Left lung (tissue), 10 donors: ENCODE results near the gene SPRR2D. TPM values are rescaled to one million over a fixed set of nuclear protein-coding genes. Genes with fewer than 3 reads are reported as not detected.

Source experiments
- ATAC-seq: fragments of 200-7000 bp; cut with Tn5 transposase; one replicate; pipeline ENCODE4 v1.9.1; 2020; ENCODE audit warnings: moderate library complexity
- DNase-seq, 4 donors: peaks; one replicate each; pipeline ENCODE4 v3.0.0-alpha.2; 2013 to 2020
- H3K27ac ChIP-seq, 2 donors: fragments of 200-600 bp; sonication (generic) in 1 of 2; one replicate each; pipeline versions ENCODE4 v1.5.0 to v1.8.0; 2020 to 2021
- H3K27me3 ChIP-seq, 2 donors: fragments of 200-600 bp; sonication (generic) in 1 of 2; one replicate each; pipeline versions ENCODE4 v1.5.0 to v1.8.0; 2020 to 2021
- H3K36me3 ChIP-seq, 2 donors: fragments of 200-600 bp; sonication (generic) in 1 of 2; one replicate each; pipeline versions ENCODE4 v1.5.0 to v1.8.0; 2020 to 2021
- H3K4me1 ChIP-seq, 2 donors: fragments of 200-600 bp; one replicate each; pipeline ENCODE4 v1.8.0; 2021
- H3K4me3 ChIP-seq, 2 donors: fragments of 200-600 bp; sonication (generic) in 1 of 2; one replicate each; pipeline versions ENCODE4 v1.5.0 to v1.8.0; 2020 to 2021; ENCODE audit warnings: mild to moderate bottlenecking in 1 of 2
- H3K9me3 ChIP-seq, 2 donors: fragments of 200-600 bp; sonication (generic) in 1 of 2; one replicate each; pipeline versions ENCODE4 v1.5.0 to v1.8.0; 2020 to 2021
- intact Hi-C, 2 donors: fragments of 100-400 bp; cut with DNase I; formaldehyde crosslinking; loops; one replicate each; pipeline versions ENCODE4 v1.11.2 to v1.14.2; 2022
- polyA plus RNA-seq, 6 donors: library from polyadenylated mRNA; unstranded; fragments of 120-200 nt; gene quantifications; one replicate each; pipeline ENCODE4 v1.2.1, GENCODE V29; 2013; ENCODE audit not compliant: insufficient read length in 6 of 6
- total RNA-seq, 2 donors: library from RNA; stranded (reverse); fragmentation: NEBNext Ultra II Directional; extraction: Animal tissue kit (Norgen Biotek cat#: 25700); gene quantifications; one replicate each; pipeline ENCODE4 v1.2.1, GENCODE V29; 2021
- TF ChIP-seq, protein P1 (sequence below), 2 donors: fragments of 200-600 bp; sonication (generic) in 1 of 2; IDR thresholded peaks; one replicate each; pipeline versions ENCODE4 v1.5.0 to v1.8.0; 2021; ENCODE audit warnings: antibody characterized with exemption in 2 of 2
- donor health status: DM: no; HTN: yes; CAD: no.
- donor health status: DM: no; HTN: no; CAD: no.

The SPRR2D gene
- total and polyA plus RNA-seq, 8 donors = not detected

DNA sequence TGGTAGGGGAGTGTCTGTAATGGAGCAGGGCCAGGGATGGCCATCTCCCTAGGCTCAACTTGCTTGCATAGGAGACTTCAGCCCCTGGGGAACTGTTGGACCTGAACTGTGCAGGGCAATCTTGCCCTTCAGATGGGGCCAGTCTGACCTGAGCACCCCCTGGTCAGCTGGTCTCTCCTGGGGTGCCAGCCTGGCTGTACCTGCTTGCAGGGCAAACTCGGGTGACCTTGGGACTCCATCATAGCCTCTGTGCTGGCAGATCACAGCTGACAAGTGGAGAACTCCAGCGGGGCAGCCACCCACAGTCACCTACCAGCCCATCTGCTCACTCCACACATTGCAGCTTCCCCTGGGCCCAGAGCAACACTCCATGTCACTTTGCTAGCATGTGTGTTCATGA, 8.3 kb upstream of the SPRR2D start:
- no peak for ATAC-seq
- no peak overlapping the region for H3K4me3 ChIP-seq
- H3K27me3 ChIP-seq = peaks cover 0 to 7% of the 10 kb centered on the region in 2 donors
- intact Hi-C loops = no loop called here
- TF ChIP-seq, protein P1, sequence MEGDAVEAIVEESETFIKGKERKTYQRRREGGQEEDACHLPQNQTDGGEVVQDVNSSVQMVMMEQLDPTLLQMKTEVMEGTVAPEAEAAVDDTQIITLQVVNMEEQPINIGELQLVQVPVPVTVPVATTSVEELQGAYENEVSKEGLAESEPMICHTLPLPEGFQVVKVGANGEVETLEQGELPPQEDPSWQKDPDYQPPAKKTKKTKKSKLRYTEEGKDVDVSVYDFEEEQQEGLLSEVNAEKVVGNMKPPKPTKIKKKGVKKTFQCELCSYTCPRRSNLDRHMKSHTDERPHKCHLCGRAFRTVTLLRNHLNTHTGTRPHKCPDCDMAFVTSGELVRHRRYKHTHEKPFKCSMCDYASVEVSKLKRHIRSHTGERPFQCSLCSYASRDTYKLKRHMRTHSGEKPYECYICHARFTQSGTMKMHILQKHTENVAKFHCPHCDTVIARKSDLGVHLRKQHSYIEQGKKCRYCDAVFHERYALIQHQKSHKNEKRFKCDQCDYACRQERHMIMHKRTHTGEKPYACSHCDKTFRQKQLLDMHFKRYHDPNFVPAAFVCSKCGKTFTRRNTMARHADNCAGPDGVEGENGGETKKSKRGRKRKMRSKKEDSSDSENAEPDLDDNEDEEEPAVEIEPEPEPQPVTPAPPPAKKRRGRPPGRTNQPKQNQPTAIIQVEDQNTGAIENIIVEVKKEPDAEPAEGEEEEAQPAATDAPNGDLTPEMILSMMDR (IDR thresholded peaks at IDR 0.05) = no peak
- no peaks in the 10 kb centered on the region for H3K36me3 ChIP-seq
- no peak for DNase-seq
- no peaks in the 10 kb centered on the region for H3K4me1 ChIP-seq
- H3K9me3 ChIP-seq = no peaks in the 10 kb centered on the region
- no peak overlapping the region for H3K27ac ChIP-seq

DNA sequence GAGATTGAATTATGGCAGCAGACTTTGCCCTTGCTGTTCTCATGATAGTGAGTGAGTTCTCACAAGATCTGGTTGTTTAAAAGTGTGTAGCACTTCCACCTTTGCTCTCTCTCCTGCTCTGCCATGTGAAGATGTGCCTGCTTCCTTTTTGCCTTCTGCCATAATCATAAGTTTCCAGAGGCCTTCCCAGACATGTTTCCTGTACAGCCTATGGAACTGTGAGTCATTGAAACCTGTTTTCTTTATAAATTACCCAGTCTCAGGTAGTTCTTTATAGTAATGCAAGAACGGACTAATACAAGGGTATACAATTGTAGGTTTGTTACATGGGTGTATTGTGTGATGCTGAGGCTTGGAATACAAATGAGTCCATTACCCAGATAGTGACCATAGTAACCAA, 5.7 kb downstream of the SPRR2D start:
- H3K27me3 ChIP-seq = no peaks in the 10 kb centered on the region
- TF ChIP-seq, protein P1 (IDR thresholded peaks at IDR 0.05) = no peak
- H3K4me3 ChIP-seq = no peak overlapping the region
- no peaks in the 10 kb centered on the region for H3K4me1 ChIP-seq
- H3K9me3 ChIP-seq = no peaks in the 10 kb centered on the region
- ATAC-seq = no peak
- H3K36me3 ChIP-seq = no peaks in the 10 kb centered on the region
- no peak for DNase-seq
- H3K27ac ChIP-seq = no peak overlapping the region
- intact Hi-C loops = no loop called here

DNA sequence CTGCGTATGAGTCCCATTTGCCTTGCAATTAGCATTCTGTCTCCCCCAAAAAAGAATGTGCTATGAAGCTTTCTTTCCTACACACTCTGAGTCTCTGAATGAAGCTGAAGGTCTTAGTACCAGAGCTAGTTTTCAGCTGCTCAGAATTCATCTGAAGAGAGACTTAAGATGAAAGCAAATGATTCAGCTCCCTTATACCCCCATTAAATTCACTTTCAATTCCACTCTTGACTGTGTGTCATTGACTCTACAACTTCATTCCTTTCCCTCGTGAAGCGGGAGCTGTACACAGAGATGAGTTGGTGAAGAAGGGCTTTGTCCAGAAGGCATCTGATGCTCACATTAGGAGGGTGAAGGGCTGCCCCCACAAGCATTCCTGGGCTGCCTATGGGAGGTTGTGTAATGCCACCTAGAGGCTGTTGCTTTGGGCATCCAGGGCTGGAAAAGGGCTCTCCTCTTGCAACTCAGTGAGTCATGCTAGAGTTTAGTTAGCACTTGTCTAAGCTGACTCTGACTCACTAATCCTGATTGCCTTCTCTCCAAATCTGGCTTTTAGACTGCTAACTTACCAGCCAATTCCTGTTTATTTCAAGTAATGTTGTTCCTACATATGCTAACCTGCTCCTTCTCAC, 8.1 kb downstream of the SPRR2D start:
- H3K9me3 ChIP-seq = no peaks in the 10 kb centered on the region
- no peak overlapping the region for H3K27ac ChIP-seq
- TF ChIP-seq, protein P1 (IDR thresholded peaks at IDR 0.05) = no peak
- ATAC-seq = peak; percentile 98
- H3K36me3 ChIP-seq = no peaks in the 10 kb centered on the region
- DNase-seq = no peak
- H3K4me1 ChIP-seq = no peaks in the 10 kb centered on the region
- intact Hi-C loops = no loop called here
- no peaks in the 10 kb centered on the region for H3K27me3 ChIP-seq
- no peak overlapping the region for H3K4me3 ChIP-seq

DNA sequence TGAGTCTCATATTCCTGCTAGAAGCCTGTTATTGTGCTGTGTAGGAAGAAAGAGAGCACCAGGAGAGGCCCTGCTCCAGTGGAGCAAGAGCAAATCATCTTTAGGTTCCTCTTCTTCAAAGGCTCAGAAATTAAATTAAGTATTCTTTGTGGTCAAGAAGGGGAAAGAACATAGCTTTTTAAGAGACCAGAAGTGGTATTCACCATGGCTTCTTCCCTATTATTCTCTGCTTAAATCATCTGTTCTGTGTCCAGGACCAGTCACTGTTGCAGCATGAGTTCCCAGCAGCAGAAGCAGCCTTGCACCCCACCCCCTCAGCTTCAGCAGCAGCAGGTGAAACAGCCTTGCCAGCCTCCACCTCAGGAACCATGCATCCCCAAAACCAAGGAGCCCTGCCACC, 8.8 kb downstream of the SPRR2D start:
- intact Hi-C loops = no loop called here
- no peaks in the 10 kb centered on the region for H3K36me3 ChIP-seq

DNA sequence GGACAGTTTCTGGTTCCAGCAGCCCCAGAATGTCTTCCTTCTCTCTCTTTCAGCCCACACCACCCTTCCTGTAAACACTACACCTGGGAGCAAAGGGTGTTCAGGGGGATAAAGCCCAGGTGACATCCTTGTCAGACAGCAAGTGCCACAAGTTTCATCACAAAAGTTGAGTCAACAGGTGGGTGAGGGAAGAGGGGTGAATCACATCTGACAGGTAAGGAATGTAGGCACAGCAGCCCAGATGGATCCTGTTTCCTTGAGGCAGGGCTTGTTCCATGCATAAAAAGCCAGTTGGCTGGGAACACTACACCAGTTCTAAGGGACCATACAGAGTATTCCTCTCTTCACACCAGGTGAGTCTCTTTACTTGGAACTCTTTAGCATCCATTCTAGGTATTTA, 10.0 kb downstream of the SPRR2D start, which contains the start of gene SPRR1B:
Gene SPRR1B (plus strand): TSS at position 309 of the 400 bp plus-strand sequence. CDS start 1,143 bp downstream, outside the sequence.
- ATAC-seq = no peak
- Histone ChIP-seq H3K9me3 (no peaks in the 10 kb centered on the region), H3K4me3 (no peak within 1 kb of the TSS), H3K27me3 (no peaks in the 10 kb centered on the region), H3K4me1 (no peaks in the 10 kb centered on the region), H3K36me3 (no peaks in the 10 kb centered on the region), H3K27ac (no peak within 1 kb of the TSS)
- DNase-seq = no peak
- TF ChIP-seq, protein P1 (IDR thresholded peaks at IDR 0.05) = no peak
- intact Hi-C loops = no loop called here

More for the DNA sequence above, 8.8 kb downstream of the SPRR2D start:
- ATAC-seq (no peak), DNase-seq (no peak)
- Histone ChIP-seq H3K27me3 (no peaks in the 10 kb centered on the region), H3K4me3 (no peak overlapping the region), H3K4me1 (no peaks in the 10 kb centered on the region), H3K27ac (no peak overlapping the region), H3K9me3 (no peaks in the 10 kb centered on the region)
- TF ChIP-seq, protein P1 (IDR thresholded peaks at IDR 0.05) = no peak
